H1 (cell line): ENCODE results near the gene MECP2.

Source experiments
- CBX8 ChIP-seq: fragments of 300-800, 300-1000 bp; sonication (generic); IDR thresholded peaks from 2 replicates; pipeline ENCODE4 v1.7.1; 2016; ENCODE audit warnings: low read depth, low read length, borderline replicate concordance
- HDAC2 ChIP-seq, 2 experiments: fragments of 300-600 bp in 1 of 2; sonication (generic) in 1 of 2; IDR thresholded peaks; 2 replicates each; pipeline ENCODE4 v1.6.1; 2011 to 2012; ENCODE audit warnings: low read depth in 2 of 2, low read length in 2 of 2, mild to moderate bottlenecking in 2 of 2, moderate library complexity in 2 of 2, borderline replicate concordance in 1 of 2, inconsistent platforms in 1 of 2
- NRF1 ChIP-seq: IDR thresholded peaks from 2 replicates; pipeline ENCODE4 v1.6.1; 2011; ENCODE audit warnings: mild to moderate bottlenecking, low read depth, low read length, improper control_type of control experiment
- POLR2A ChIP-seq, 2 experiments: IDR thresholded peaks; 1 replicate in 1 of 2; 2 replicates in 1 of 2; pipeline ENCODE4 v1.6.1; 2011; ENCODE audit warnings: low read depth in 2 of 2, low read length in 2 of 2, mild to moderate bottlenecking in 2 of 2; ENCODE audit errors: control extremely low read depth in 1 of 2
- POLR2AphosphoS5 ChIP-seq: IDR thresholded peaks from 2 replicates; pipeline ENCODE4 v1.6.1; 2011; ENCODE audit warnings: low read depth, low read length
- RFX5 ChIP-seq: IDR thresholded peaks from 2 replicates; pipeline ENCODE4 v1.6.1; 2011; ENCODE audit warnings: low read depth, low read length, improper control_type of control experiment, borderline replicate concordance
- TF ChIP-seq, protein P1 (sequence below), 3 experiments: IDR thresholded peaks; 1 replicate in 2 of 3; 2 replicates in 1 of 3; pipeline versions ENCODE4 v1.5.1 to v1.6.1; 2011; ENCODE audit warnings: low read length in 3 of 3, mild to moderate bottlenecking in 3 of 3, inconsistent platforms in 2 of 3, low read depth in 1 of 3, moderate library complexity in 1 of 3; ENCODE audit not compliant: insufficient read depth in 1 of 3; ENCODE audit errors: control extremely low read depth in 1 of 3
- TF ChIP-seq, protein P2 (sequence below): IDR thresholded peaks from 2 replicates; pipeline ENCODE4 v1.6.1; 2011; ENCODE audit warnings: low read length, improper control_type of control experiment

DNA sequence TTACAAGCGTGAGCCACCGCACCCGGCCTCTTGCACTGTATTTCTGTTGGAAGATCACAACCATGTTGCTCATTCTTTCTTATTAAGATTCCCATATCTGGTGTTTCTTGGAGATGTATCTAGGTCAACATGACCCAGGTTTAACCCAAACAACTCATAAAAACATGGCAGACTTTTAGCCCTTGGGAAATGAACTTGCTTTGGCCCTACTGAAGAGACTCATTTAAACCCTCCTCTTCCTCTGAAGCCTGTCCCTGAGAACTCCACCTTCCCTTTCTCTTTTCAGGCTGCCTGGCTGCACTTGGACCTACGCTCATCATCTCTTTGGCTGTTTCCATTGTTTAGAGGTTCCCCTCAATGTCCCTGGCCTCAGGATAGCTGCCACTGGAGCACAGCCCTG, 23.7 kb upstream of the MECP2 start:
- TF ChIP-seq, protein P1, sequence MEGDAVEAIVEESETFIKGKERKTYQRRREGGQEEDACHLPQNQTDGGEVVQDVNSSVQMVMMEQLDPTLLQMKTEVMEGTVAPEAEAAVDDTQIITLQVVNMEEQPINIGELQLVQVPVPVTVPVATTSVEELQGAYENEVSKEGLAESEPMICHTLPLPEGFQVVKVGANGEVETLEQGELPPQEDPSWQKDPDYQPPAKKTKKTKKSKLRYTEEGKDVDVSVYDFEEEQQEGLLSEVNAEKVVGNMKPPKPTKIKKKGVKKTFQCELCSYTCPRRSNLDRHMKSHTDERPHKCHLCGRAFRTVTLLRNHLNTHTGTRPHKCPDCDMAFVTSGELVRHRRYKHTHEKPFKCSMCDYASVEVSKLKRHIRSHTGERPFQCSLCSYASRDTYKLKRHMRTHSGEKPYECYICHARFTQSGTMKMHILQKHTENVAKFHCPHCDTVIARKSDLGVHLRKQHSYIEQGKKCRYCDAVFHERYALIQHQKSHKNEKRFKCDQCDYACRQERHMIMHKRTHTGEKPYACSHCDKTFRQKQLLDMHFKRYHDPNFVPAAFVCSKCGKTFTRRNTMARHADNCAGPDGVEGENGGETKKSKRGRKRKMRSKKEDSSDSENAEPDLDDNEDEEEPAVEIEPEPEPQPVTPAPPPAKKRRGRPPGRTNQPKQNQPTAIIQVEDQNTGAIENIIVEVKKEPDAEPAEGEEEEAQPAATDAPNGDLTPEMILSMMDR (IDR thresholded peaks at IDR 0.05; ENCODE audit: control extremely low read depth in 1 of 3, insufficient read depth in 1 of 3, low read depth in 1 of 3, low read length in 3 of 3) = no peak
- TF ChIP-seq NRF1 = no peak
- TF ChIP-seq POLR2A (IDR thresholded peaks at IDR 0.05; ENCODE audit: control extremely low read depth in 1 of 2, low read depth in 2 of 2, low read length in 2 of 2) = no peak
- TF ChIP-seq POLR2AphosphoS5 = no peak
- TF ChIP-seq CBX8 = no peak
- TF ChIP-seq, protein P2, sequence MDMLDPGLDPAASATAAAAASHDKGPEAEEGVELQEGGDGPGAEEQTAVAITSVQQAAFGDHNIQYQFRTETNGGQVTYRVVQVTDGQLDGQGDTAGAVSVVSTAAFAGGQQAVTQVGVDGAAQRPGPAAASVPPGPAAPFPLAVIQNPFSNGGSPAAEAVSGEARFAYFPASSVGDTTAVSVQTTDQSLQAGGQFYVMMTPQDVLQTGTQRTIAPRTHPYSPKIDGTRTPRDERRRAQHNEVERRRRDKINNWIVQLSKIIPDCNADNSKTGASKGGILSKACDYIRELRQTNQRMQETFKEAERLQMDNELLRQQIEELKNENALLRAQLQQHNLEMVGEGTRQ = no peak
- TF ChIP-seq RFX5 = no peak
- no peak for TF ChIP-seq HDAC2 (IDR thresholded peaks at IDR 0.05; ENCODE audit: borderline replicate concordance in 1 of 2, low read depth in 2 of 2, low read length in 2 of 2)
